ENCODE data around the gene DMKN. TPM values are rescaled to one million over a fixed set of nuclear protein-coding genes. Genes with fewer than 3 reads are reported as not detected.

DMKN gene
- total and polyA plus RNA-seq, 9 of the 15 experiments (the other 6 are each of a cell fraction or from before 2014, with no cell fraction given): 0.36 to 0.53 TPM; not detected in 7

- intact Hi-C loops (cut with micrococcal nuclease): no loop called here
- Histone ChIP-seq H3K27ac (ENCODE audit: extremely low read depth, low read depth, low read length) (no peak overlapping the region), H3K4me2 (ENCODE audit: insufficient read depth, low read length) (no peak overlapping the region), H3K9me3 (replicated peaks; ENCODE audit: control insufficient read depth, insufficient read depth, low read depth, low read length) (no peaks in the 10 kb centered on the region), H3K36me3 (ENCODE audit: control insufficient read depth, insufficient read depth, low read length) (no peaks in the 10 kb centered on the region), H3K4me1 (replicated peaks in 1 of 2; ENCODE audit: control insufficient read depth in 2 of 2, insufficient read depth in 2 of 2, low read length in 2 of 2) (peaks cover 7 to 18% of the 10 kb centered on the region in 2 experiments; a peak in 4 of 5 replicates), H3K4me3 (no peak overlapping the region), H4K20me1 (replicated peaks; ENCODE audit: control insufficient read depth, insufficient read depth, low read length) (peaks cover 18% of the 10 kb centered on the region; the same call in 1 of the 2 replicates), H3K9me1 (ENCODE audit: control insufficient read depth, insufficient read depth, low read length) (no peaks in the 10 kb centered on the region), H3K79me2 (ENCODE audit: control insufficient read depth, insufficient read depth, low read length) (no peaks in the 10 kb centered on the region), H3K27me3 (ENCODE audit: control insufficient read depth in 2 of 2, insufficient read depth in 2 of 2, low read length in 2 of 2) (peaks cover 37 to 85% of the 10 kb centered on the region in 2 experiments), H2AFZ (ENCODE audit: low read depth, low read length) (no peak overlapping the region), H3K9ac (ENCODE audit: insufficient read depth in 1 of 2, low read depth in 2 of 2, low read length in 2 of 2) (no peak overlapping the region; a peak in 1 of 4 replicates)
- DNase-seq (ENCODE audit: extremely low read depth in 1 of 4, low spot score in 3 of 4) (no peak), FAIRE-seq (no peak), ATAC-seq (no peak)
- ChIA-PET POLR2A (interaction anchor here (0.6 to 1.2 kb wide), 3 partner anchors 10 to 377 kb away, joined by 3 to 4 read pairs (median 4); no protein-coding TSS in a partner anchor), CTCF (ENCODE audit: low intra/inter-chr PET ratio) (no interaction called here)
- WGBS (ENCODE audit: insufficient coverage, low coverage, missing lambda C conversion rate): 9% methylated on average over 12 of the region's 15 CpGs
- in situ Hi-C loops (cut with MboI): no loop called here
- no TSS peak for BruUV-seq (replicated peaks)
- TF ChIP-seq DNMT1 (IDR thresholded peaks at IDR 0.05): no peak
- TF ChIP-seq CEBPG (CRISPR knock-in tag; IDR thresholded peaks at IDR 0.05): no peak
- 0 out of 4 replicates have a peak, but pooled peaks of 1 of the 2 experiments have one; percentile 21 for TF ChIP-seq CEBPG (tag; conservative IDR thresholded peaks at IDR 0.05 in 1 of 2, IDR thresholded peaks at IDR 0.05 in 1 of 2)
- no peak for TF ChIP-seq ZNF764 (CRISPR knock-in tag; IDR thresholded peaks at IDR 0.05; ENCODE audit: low read depth)
- no peak for TF ChIP-seq FUS (optimal IDR thresholded peaks at IDR 0.05; ENCODE audit: low read depth, low read length)
- TF ChIP-seq ELF4 (CRISPR knock-in tag; IDR thresholded peaks at IDR 0.05): no peak
- TF ChIP-seq JUN (IDR thresholded peaks at IDR 0.05; ENCODE audit: borderline replicate concordance, low read depth, low read length): no peak
- no peak for TF ChIP-seq JUN (CRISPR knock-in tag; IDR thresholded peaks at IDR 0.05; ENCODE audit: borderline replicate concordance)
- TF ChIP-seq KDM1A (IDR thresholded peaks at IDR 0.05): no peak
- TF ChIP-seq KHSRP (IDR thresholded peaks at IDR 0.05): no peak
- no peak for TF ChIP-seq MTF1 (CRISPR knock-in tag; IDR thresholded peaks at IDR 0.05; ENCODE audit: borderline replicate concordance)
- TF ChIP-seq THAP7 (CRISPR knock-in tag; IDR thresholded peaks at IDR 0.05): no peak
- TF ChIP-seq IFI16 (CRISPR knock-in tag; IDR thresholded peaks at IDR 0.05): no peak
- no peak for TF ChIP-seq STAT6 (CRISPR knock-in tag; IDR thresholded peaks at IDR 0.05)
- TF ChIP-seq CHAMP1 (IDR thresholded peaks at IDR 0.05): no peak
- no peak for TF ChIP-seq HES1 (IDR thresholded peaks at IDR 0.05; ENCODE audit: low read depth)
- TF ChIP-seq SREBF2 (CRISPR knock-in tag; IDR thresholded peaks at IDR 0.05): no peak
- TF ChIP-seq RBM34 (IDR thresholded peaks at IDR 0.05; ENCODE audit: borderline replicate concordance, insufficient read depth, low read length): no peak
These were observed 11.8 kb downstream of the DMKN start for GRCh38 chr19:35501684-35502083.
